Colonic mucosa (tissue), 4 donors: ENCODE data around the gene NUDC. TPM values are rescaled to one million over a fixed set of nuclear protein-coding genes. Genes with fewer than 3 reads are reported as not detected.
"Not testable (repeated sequence)": the region's sequence is repeated elsewhere in the genome, so short reads cannot be mapped to it uniquely, and the experiment has no call there.

Experiments
- DNase-seq: peaks from one replicate; pipeline ENCODE4 v3.0.0-alpha.2; 2020
- H3K27ac ChIP-seq: fragments of 200-600 bp; one replicate; pipeline ENCODE4 v1.8.0; 2021
- H3K27me3 ChIP-seq: fragments of 200-600 bp; one replicate; pipeline ENCODE4 v1.8.0; 2021
- H3K36me3 ChIP-seq: fragments of 200-600 bp; one replicate; pipeline ENCODE4 v1.8.0; 2021
- H3K4me1 ChIP-seq: fragments of 200-600 bp; one replicate; pipeline ENCODE4 v1.8.0; 2021; ENCODE audit warnings: mild to moderate bottlenecking
- H3K4me3 ChIP-seq: fragments of 200-600 bp; one replicate; pipeline ENCODE4 v1.8.0; 2021
- H3K9ac ChIP-seq, 2 donors: one replicate each; pipeline ENCODE4 v1.7.0; 2013; ENCODE audit warnings: control low read depth in 2 of 2, low read depth in 2 of 2, low read length in 2 of 2
- H3K9me3 ChIP-seq: fragments of 200-600 bp; one replicate; pipeline ENCODE4 v1.8.0; 2021
- CTCF ChIP-seq: fragments of 200-600 bp; IDR thresholded peaks from one replicate; pipeline ENCODE4 v1.8.0; 2022; ENCODE audit warnings: antibody characterized with exemption, mild to moderate bottlenecking
- intact Hi-C: fragments of 100-400 bp; cut with DNase I; formaldehyde crosslinking; loops from one replicate; pipeline ENCODE4 v1.14.1; 2022
- total RNA-seq, 2 donors: library from RNA; stranded (reverse); fragmentation: NEBNext Ultra II Directional in 1 of 2; extraction: Animal tissue kit (Norgen Biotek cat#: 25700) in 1 of 2; gene quantifications; one replicate each; pipeline ENCODE4 v1.2.1, GENCODE V29; 2021
- donor health status: healthy.
- donor health status: DM: no; HTN: no; CAD: no.
- donor health status: DM: no; HTN: no; CAD: no.

Gene NUDC
- total RNA-seq, 2 donors from 2014 or later = 37.9 to 92.5 TPM

DNA sequence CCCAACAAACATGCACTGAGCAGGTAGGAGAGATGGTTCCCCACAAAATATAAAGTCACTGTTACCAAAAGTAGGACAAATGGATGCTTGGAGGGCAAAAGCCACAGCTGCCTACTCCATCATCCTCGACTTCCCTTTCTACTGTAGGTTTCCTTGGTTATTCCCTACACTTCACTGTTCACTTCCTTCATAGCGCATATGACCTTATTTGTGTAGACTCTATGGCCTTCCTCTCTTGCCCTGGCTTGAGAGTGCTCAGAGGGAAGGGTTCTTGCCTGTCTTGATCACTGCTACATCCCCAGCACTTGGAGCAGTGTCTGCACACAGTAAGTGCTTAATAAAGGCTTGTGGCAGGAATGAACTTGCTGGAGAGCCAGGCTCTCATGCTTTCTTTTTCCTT is 57.4 kb downstream of the NUDC start:
- Histone ChIP-seq H3K4me1 (no peaks in the 10 kb centered on the region), H3K9me3 (no peaks in the 10 kb centered on the region), H3K4me3 (no peak overlapping the region), H3K27me3 (no peaks in the 10 kb centered on the region), H3K27ac (no peak overlapping the region), H3K9ac (no peak overlapping the region), H3K36me3 (no peaks in the 10 kb centered on the region)
- no peak for DNase-seq
- no peak for TF ChIP-seq CTCF
- intact Hi-C loops = no loop called here

- Histone ChIP-seq H3K4me1 (no peaks in the 10 kb centered on the region), H3K27me3 (no peaks in the 10 kb centered on the region), H3K9ac (no peak overlapping the region), H3K4me3 (no peak overlapping the region), H3K36me3 (no peaks in the 10 kb centered on the region), H3K9me3 (no peaks in the 10 kb centered on the region), H3K27ac (no peak overlapping the region)
- no peak for DNase-seq
- TF ChIP-seq CTCF = no peak
- intact Hi-C loops = no loop called here
Observed at GRCh38 chr1:26981146-26981846, 59.8 kb downstream of the NUDC start.

GRCh38 chr1:26983863-26984262 is 62.3 kb downstream of the NUDC start:
- Histone ChIP-seq H3K4me1 (no peaks in the 10 kb centered on the region), H3K36me3 (no peaks in the 10 kb centered on the region), H3K4me3 (no peak overlapping the region), H3K9me3 (no peaks in the 10 kb centered on the region), H3K27ac (no peak overlapping the region), H3K9ac (no peak overlapping the region), H3K27me3 (no peaks in the 10 kb centered on the region)
- no peak for TF ChIP-seq CTCF
- DNase-seq = no peak
- intact Hi-C loops = no loop called here

DNA sequence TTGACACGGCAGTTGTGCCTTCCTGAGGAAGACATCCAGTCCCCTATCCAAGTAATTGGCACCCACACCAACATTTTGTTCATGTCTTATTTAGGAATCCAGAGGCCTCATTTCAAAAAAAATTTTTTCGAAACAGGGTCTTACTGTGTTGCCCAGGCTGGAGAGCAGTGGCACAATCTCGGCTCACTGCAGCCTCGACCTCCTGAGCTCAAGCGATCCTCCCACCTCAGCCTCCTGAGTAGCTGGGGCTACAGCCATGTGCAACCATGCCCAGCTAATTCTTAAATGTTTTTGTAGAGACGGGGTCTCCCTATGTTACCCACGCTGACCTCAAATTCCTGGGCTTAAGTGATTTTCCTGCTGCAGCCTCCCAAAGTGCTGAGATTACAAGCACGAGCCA is 62.7 kb downstream of the NUDC start:
- no peak for DNase-seq

GRCh38 chr1:26986658-26987057 is 65.1 kb downstream of the NUDC start:
- no peak overlapping the region for H3K27ac ChIP-seq
- intact Hi-C loops = no loop called here
- H3K4me1 ChIP-seq = no peaks in the 10 kb centered on the region

More for the DNA sequence above, 62.7 kb downstream of the NUDC start:
- Histone ChIP-seq H3K9me3 (no peaks in the 10 kb centered on the region), H3K9ac (no peak overlapping the region), H3K4me3 (no peak overlapping the region), H3K27ac (no peak overlapping the region), H3K27me3 (no peaks in the 10 kb centered on the region), H3K4me1 (no peaks in the 10 kb centered on the region), H3K36me3 (no peaks in the 10 kb centered on the region)
- no peak for TF ChIP-seq CTCF
- intact Hi-C loops = no loop called here

GRCh38 chr1:26989403-26990109 is 68.0 kb downstream of the NUDC start:
- H3K9ac ChIP-seq, H3K9me3 ChIP-seq, DNase-seq, intact Hi-C loops, H3K36me3 ChIP-seq, H3K27ac ChIP-seq, H3K4me1 ChIP-seq, H3K4me3 ChIP-seq: not testable (repeated sequence)
- peaks cover 23% of the 10 kb centered on the region for H3K27me3 ChIP-seq

More at GRCh38 chr1:26986658-26987057, 65.1 kb downstream of the NUDC start:
- peaks cover 3% of the 10 kb centered on the region for H3K27me3 ChIP-seq
- no peak overlapping the region for H3K4me3 ChIP-seq
- no peak for DNase-seq
- TF ChIP-seq CTCF = no peak
- H3K9me3 ChIP-seq = no peaks in the 10 kb centered on the region
- H3K36me3 ChIP-seq = no peaks in the 10 kb centered on the region
- no peak overlapping the region for H3K9ac ChIP-seq
